HFFc6 (cell line): ENCODE data around the gene MRPL3. TPM values are rescaled to one million over a fixed set of nuclear protein-coding genes. Genes with fewer than 3 reads are reported as not detected.

ENCODE experiments used
- DNase-seq: peaks from one replicate; pipeline ENCODE4 v3.0.0-alpha.2; 2018
- H3K27ac Mint-ChIP-seq: 2 replicates; pipeline ENCODE4 v1.8.0; 2020; ENCODE audit warnings: mild to moderate bottlenecking, mixed read lengths
- H3K27me3 Mint-ChIP-seq: 2 replicates; pipeline ENCODE4 v1.8.0; 2021; ENCODE audit warnings: mild to moderate bottlenecking, moderate library complexity, mixed read lengths; ENCODE audit not compliant: insufficient read depth
- H3K36me3 Mint-ChIP-seq: 2 replicates; pipeline ENCODE4 v1.8.0; 2021; ENCODE audit warnings: low read depth, mixed read lengths
- H3K4me1 Mint-ChIP-seq: 2 replicates; pipeline ENCODE4 v1.8.0; 2020; ENCODE audit warnings: low read depth, mixed read lengths
- H3K4me3 Mint-ChIP-seq: 2 replicates; pipeline ENCODE4 v1.8.0; 2020; ENCODE audit warnings: mild to moderate bottlenecking, moderate library complexity, mixed read lengths
- H3K9me3 Mint-ChIP-seq: 2 replicates; pipeline ENCODE4 v1.8.0; 2020; ENCODE audit warnings: mild to moderate bottlenecking, mixed read lengths
- total RNA-seq, 6 experiments: library from RNA; stranded (reverse); fragmentation: NEBNext Ultra II Directional; extraction: Animal tissue kit (Norgen Biotek cat#: 25700); gene quantifications; 2 replicates in 1 of 6; 3 replicates in 5 of 6; pipeline ENCODE4 v1.2.3, GENCODE V29; 2021
- TF ChIP-seq, protein P1 (sequence below): fragments of 200-600 bp; sonication (generic); IDR thresholded peaks from 2 replicates; pipeline ENCODE4 v1.5.0; 2021; ENCODE audit warnings: antibody characterized with exemption, mild to moderate bottlenecking

The MRPL3 gene
- total RNA-seq, 6 experiments from 2014 or later: 98.7 to 125 (median 115) TPM

DNA sequence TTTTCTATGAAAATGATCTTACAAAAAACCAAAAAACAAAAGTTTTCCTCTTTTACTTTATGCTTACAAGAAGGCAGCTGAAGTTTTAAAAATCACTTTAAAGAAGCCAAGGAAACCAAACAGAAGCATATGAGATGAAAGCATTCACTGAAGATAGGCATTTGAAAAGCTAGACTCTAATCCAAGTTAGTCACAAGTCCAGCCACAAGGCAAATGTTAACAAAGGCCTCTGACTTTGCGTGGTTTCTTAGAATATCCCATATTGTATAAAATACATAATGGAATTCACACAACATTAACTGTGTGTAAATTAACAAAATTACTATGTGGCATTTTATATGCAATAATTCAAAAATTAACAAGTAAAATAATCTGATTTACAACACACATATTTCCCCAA, 17.7 kb downstream of the MRPL3 start:
- Mint-ChIP-seq H3K27ac (no peak overlapping the region), H3K27me3 (no peaks in the 10 kb centered on the region), H3K4me1 (peaks cover 9% of the 10 kb centered on the region; the same call in 1 of the 2 replicates), H3K9me3 (no peaks in the 10 kb centered on the region), H3K4me3 (no peak overlapping the region), H3K36me3 (peaks cover 18% of the 10 kb centered on the region)
- no peak for DNase-seq
- TF ChIP-seq, protein P1, sequence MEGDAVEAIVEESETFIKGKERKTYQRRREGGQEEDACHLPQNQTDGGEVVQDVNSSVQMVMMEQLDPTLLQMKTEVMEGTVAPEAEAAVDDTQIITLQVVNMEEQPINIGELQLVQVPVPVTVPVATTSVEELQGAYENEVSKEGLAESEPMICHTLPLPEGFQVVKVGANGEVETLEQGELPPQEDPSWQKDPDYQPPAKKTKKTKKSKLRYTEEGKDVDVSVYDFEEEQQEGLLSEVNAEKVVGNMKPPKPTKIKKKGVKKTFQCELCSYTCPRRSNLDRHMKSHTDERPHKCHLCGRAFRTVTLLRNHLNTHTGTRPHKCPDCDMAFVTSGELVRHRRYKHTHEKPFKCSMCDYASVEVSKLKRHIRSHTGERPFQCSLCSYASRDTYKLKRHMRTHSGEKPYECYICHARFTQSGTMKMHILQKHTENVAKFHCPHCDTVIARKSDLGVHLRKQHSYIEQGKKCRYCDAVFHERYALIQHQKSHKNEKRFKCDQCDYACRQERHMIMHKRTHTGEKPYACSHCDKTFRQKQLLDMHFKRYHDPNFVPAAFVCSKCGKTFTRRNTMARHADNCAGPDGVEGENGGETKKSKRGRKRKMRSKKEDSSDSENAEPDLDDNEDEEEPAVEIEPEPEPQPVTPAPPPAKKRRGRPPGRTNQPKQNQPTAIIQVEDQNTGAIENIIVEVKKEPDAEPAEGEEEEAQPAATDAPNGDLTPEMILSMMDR: no peak

DNA sequence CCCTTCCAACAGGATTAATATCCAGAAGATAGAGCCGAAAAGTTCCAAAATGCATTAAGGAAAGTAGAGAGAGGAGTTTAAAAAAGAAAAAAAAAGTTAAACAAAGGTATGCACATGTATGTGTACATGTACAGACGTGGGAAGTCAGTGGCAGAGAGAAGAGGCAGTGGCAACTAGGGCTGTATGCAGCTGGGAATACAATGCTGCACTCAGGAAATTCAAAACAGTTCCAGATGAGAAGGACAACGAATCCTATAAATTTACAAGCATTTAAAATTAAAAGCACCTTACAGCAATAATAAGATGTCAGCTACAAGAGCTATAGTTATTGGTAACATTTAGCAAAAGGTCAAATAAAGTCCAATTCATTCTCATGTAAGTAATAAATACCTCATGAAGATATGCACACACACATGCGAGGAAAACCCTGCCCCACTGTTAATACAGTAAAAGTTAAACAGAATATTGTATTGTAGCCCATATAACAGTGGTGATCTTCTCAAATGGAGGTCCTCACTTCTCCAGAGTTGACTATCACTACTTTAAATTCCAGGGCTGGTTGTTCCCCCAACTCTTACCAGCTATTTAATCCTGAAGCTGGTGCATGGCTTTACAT, 18.2 kb downstream of the MRPL3 start:
- H3K27ac Mint-ChIP-seq: peak overlapping the region; percentile 6

DNA sequence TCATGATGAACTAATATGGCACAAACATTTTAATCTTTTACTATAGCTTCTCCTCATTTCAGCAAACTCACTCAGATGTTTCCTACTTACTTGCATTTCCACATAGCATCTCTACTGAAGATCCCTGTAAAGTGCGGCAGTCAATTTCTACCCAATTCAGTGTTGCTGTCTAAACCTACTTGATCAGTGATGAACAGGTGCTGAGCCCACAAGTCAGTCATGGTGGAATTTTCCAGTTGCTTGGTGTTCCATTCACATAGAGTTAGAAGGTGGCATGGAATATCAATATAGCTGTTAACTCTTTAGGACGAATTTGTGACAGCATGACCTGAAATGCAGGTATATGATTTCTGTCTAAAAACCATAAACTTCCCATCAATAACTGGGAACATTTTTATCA, 22.7 kb downstream of the MRPL3 start:
- no peak for DNase-seq
- H3K36me3 Mint-ChIP-seq: peaks cover 10% of the 10 kb centered on the region
- no peaks in the 10 kb centered on the region for H3K9me3 Mint-ChIP-seq
- H3K4me1 Mint-ChIP-seq: no peaks in the 10 kb centered on the region
- no peak overlapping the region for H3K4me3 Mint-ChIP-seq
- TF ChIP-seq, protein P1: no peak
- H3K27ac Mint-ChIP-seq: no peak overlapping the region
- no peaks in the 10 kb centered on the region for H3K27me3 Mint-ChIP-seq

More for the DNA sequence above, 18.2 kb downstream of the MRPL3 start:
- Mint-ChIP-seq H3K36me3 (peaks cover 21% of the 10 kb centered on the region), H3K4me3 (no peak overlapping the region), H3K4me1 (peaks cover 9% of the 10 kb centered on the region; the same call in 1 of the 2 replicates), H3K9me3 (no peaks in the 10 kb centered on the region), H3K27me3 (no peaks in the 10 kb centered on the region)
- no peak for DNase-seq
- TF ChIP-seq, protein P1: no peak

DNA sequence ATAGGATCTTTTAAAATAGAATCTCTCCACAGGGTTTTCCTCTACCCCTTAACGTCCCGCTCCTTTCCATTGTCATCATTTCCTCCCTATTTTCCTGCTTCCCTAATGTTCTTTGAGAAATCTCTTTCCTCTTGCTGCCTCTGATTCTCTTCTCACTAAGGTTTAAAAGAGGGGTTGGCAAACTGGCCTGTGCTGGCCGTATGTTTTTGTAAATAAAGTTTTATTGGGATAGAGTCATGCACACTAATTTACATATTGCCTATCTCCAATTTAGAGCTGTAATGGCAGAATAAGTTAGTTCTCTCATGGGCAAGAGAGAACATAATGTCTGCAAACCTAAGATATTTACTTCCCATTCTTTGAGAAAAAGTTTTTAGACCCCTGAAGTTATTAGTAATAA, 25.0 kb downstream of the MRPL3 start:
- no peaks in the 10 kb centered on the region for H3K9me3 Mint-ChIP-seq
- H3K36me3 Mint-ChIP-seq: peaks cover 10% of the 10 kb centered on the region
- peaks cover 16% of the 10 kb centered on the region for H3K4me1 Mint-ChIP-seq
- H3K27me3 Mint-ChIP-seq: no peaks in the 10 kb centered on the region
- H3K4me3 Mint-ChIP-seq: no peak overlapping the region
- no peak for DNase-seq
- TF ChIP-seq, protein P1: no peak
- no peak overlapping the region for H3K27ac Mint-ChIP-seq

DNA sequence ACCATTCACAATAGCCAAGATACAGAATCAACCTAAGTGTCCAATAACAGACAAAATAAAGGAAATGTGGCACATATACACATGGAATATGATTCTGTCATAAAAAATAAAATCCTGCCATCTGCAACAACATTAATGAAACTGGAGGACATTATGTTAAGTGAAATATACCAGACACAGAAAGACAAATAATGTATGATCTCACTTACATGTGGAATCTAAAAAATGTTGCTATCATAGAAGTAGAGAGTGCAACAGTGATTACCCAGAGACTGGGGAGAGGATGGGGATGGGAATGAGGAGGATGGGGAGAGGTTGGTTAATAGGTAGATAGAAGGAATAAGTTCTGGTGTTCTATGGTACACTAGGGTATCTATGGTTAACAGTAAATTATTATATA, 28.7 kb downstream of the MRPL3 start:
- no peak overlapping the region for H3K4me3 Mint-ChIP-seq
- H3K4me1 Mint-ChIP-seq: peaks cover 23% of the 10 kb centered on the region
- peaks cover 18% of the 10 kb centered on the region for H3K36me3 Mint-ChIP-seq
- H3K9me3 Mint-ChIP-seq: no peaks in the 10 kb centered on the region
- no peak for DNase-seq
- no peak overlapping the region for H3K27ac Mint-ChIP-seq
- TF ChIP-seq, protein P1: no peak
- no peaks in the 10 kb centered on the region for H3K27me3 Mint-ChIP-seq
